ENCODE measurements around the gene PITPNB. TPM values are rescaled to one million over a fixed set of nuclear protein-coding genes. Genes with fewer than 3 reads are reported as not detected.

The PITPNB gene
- total RNA-seq, 1 experiment from 2014 or later = 70.7 TPM

GRCh38 chr22:27925331-27925730 lies 6.3 kb upstream of the PITPNB start (continued):
- no peak for TF ChIP-seq ZNF281 (CRISPR knock-in tag; IDR thresholded peaks at IDR 0.05)
- TF ChIP-seq TEAD4 (CRISPR knock-in tag; IDR thresholded peaks at IDR 0.05) = no peak

- ATAC-seq = peak; percentile 63
Measured at GRCh38 chr22:27919942-27920755, 1.1 kb upstream of the PITPNB start.

GRCh38 chr22:27918341-27919221 lies 475 bp downstream of the PITPNB start:
- Mint-ChIP-seq H3K36me3 (peaks cover 22% of the 10 kb centered on the region), H3K27ac (peak overlapping the region; percentile 99), H3K9me3 (no peaks in the 10 kb centered on the region), H3K4me1 (peaks cover 39% of the 10 kb centered on the region), H3K27me3 (ENCODE audit: low read depth) (no peaks in the 10 kb centered on the region), H3K4me3 (peak overlapping the region; percentile 96)
- DNase-seq (ENCODE audit: low spot score) (peak; percentile 53), ATAC-seq (peak; percentile 35)
- TF ChIP-seq NFYB (CRISPR knock-in tag; conservative IDR thresholded peaks at IDR 0.05; ENCODE audit: low read depth) (peak; percentile 28; the same call in 1 of the 2 replicates), PRDM15 (CRISPR knock-in tag; IDR thresholded peaks at IDR 0.05) (no peak)
- POLR2A ChIA-PET = interaction anchor here (0.7 to 2.1 kb wide), 5 partner anchors 12 to 72 kb away, joined by 3 to 8 read pairs (median 4); no protein-coding TSS in a partner anchor
- CTCF ChIA-PET = interaction anchor here (0.8 to 3.4 kb wide), 14 partner anchors 12 to 102 kb away, joined by 3 to 38 read pairs (median 8); no protein-coding TSS in a partner anchor

More at GRCh38 chr22:27919942-27920755, 1.1 kb upstream of the PITPNB start:
- ChIA-PET CTCF (interaction anchor here (0.6 to 3.4 kb wide), 13 partner anchors 10 to 90 kb away, joined by 3 to 38 read pairs (median 7); no protein-coding TSS in a partner anchor), POLR2A (interaction anchor here (1.0 to 2.1 kb wide), 2 partner anchors 10 to 52 kb away, joined by 4 to 8 read pairs; no protein-coding TSS in a partner anchor)
- no peak for DNase-seq (ENCODE audit: low spot score)
- H3K4me3 Mint-ChIP-seq = peak overlapping the region; percentile 96
- H3K27me3 Mint-ChIP-seq (ENCODE audit: low read depth) = no peaks in the 10 kb centered on the region
- TF ChIP-seq PREB (CRISPR knock-in tag; IDR thresholded peaks at IDR 0.05; ENCODE audit: borderline replicate concordance) (no peak), SOX15 (CRISPR knock-in tag; IDR thresholded peaks at IDR 0.05) (no peak), GABPB1 (CRISPR knock-in tag; IDR thresholded peaks at IDR 0.05) (no peak), HMGXB4 (CRISPR knock-in tag; IDR thresholded peaks at IDR 0.05) (0 out of 2 replicates have a peak, but pooled peaks have one; percentile 0)
- H3K9me3 Mint-ChIP-seq = no peaks in the 10 kb centered on the region
- peaks cover 38% of the 10 kb centered on the region for H3K4me1 Mint-ChIP-seq
- peak overlapping the region; percentile 86 for H3K27ac Mint-ChIP-seq
- H3K36me3 Mint-ChIP-seq = peaks cover 33% of the 10 kb centered on the region

All from WTC11 (cell line).